ENCODE data around the gene SLC37A3. TPM values are rescaled to one million over a fixed set of nuclear protein-coding genes. Genes with fewer than 3 reads are reported as not detected.

Gene SLC37A3
- total and polyA plus RNA-seq, 11 donors = 6.5 to 16.1 (median 9.5) TPM

GRCh38 chr7:140292438-140292837 is 105.9 kb downstream of the SLC37A3 start:
- ATAC-seq (no peak), DNase-seq (no peak)
- TF ChIP-seq POLR2A (IDR thresholded peaks at IDR 0.05) = no peak
- no peak for TF ChIP-seq CTCF (IDR thresholded peaks at IDR 0.05)
- Histone ChIP-seq H3K27me3 (no peaks in the 10 kb centered on the region), H3K9me3 (no peaks in the 10 kb centered on the region), H3K36me3 (no peaks in the 10 kb centered on the region), H3K4me3 (no peak overlapping the region), H3K4me1 (no peaks in the 10 kb centered on the region), H3K27ac (no peak overlapping the region)
- intact Hi-C loops (cut with DNase I) = no loop called here
- WGBS, 4 donors = 93 to 97% (median 96%) methylated on average over 26 to 31 of the region's 31 CpGs

GRCh38 chr7:140289804-140290203 is 108.5 kb downstream of the SLC37A3 start:
- no peak for ATAC-seq
- no peak for TF ChIP-seq CTCF (IDR thresholded peaks at IDR 0.05)
- no peak for TF ChIP-seq POLR2A (IDR thresholded peaks at IDR 0.05)
- no peaks in the 10 kb centered on the region for H3K36me3 ChIP-seq
- WGBS, 4 donors = 94 to 95% (median 94%) methylated on average over 6 of the region's 6 CpGs
- DNase-seq = no peak
- no peak overlapping the region for H3K4me3 ChIP-seq
- no peak overlapping the region for H3K27ac ChIP-seq
- H3K4me1 ChIP-seq = peaks cover 0 to 11% (median 0%) of the 10 kb centered on the region in 12 donors
- intact Hi-C loops (cut with DNase I) = no loop called here
- no peaks in the 10 kb centered on the region for H3K27me3 ChIP-seq
- H3K9me3 ChIP-seq = no peaks in the 10 kb centered on the region

DNA sequence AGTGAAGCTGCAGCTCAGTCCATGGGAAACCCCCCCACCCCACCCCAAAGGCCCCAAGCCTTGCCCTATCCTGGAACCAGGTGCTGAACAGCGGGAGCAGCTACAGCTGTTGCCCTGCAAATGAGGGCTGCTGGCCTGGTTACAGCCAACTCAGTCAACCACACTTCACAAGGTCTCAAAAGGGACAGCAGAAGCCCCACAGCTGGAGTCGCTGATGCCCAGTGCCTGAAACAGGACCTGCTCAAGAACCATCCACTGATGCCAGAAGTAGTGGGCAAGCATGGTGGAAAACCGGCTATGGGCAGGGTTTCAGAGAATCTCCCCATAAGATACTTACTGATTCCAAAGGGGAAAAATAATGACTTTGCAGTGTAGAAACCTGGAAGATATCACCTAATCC is 110.3 kb downstream of the SLC37A3 start:
- Histone ChIP-seq H3K27ac (no peak overlapping the region), H3K4me1 (peaks cover 0 to 11% (median 0%) of the 10 kb centered on the region in 12 donors), H3K9me3 (peaks cover 0 to 5% (median 0%) of the 10 kb centered on the region in 12 donors), H3K36me3 (no peaks in the 10 kb centered on the region), H3K27me3 (no peaks in the 10 kb centered on the region), H3K4me3 (no peak overlapping the region)
- DNase-seq (no peak), ATAC-seq (no peak)
- 87 to 100% (median 95%) methylated on average over 3 of the region's 3 CpGs for WGBS, 4 donors
- intact Hi-C loops (cut with DNase I) = no loop called here
- TF ChIP-seq CTCF (IDR thresholded peaks at IDR 0.05) = no peak
- TF ChIP-seq POLR2A (IDR thresholded peaks at IDR 0.05) = no peak

DNA sequence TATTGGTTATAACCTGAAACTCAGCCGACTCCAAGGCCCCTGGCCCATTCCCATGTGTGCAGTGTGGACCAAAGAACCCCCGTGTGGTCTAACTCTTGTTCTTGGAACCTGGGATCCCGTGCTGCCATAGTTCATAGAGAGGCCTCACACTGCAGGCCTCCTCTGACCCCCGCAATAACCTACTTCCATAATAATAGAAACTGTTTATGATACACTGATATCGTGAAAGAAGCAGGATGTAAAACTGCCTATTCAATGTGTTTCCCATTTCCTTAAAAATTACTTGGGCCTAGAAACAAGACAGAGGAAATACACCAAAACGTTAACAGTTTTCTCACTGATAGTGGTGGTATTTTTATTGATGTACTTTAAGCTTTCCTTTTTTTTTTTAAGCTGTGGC is 112.4 kb downstream of the SLC37A3 start:
- H3K27me3 ChIP-seq = no peaks in the 10 kb centered on the region
- no peak for ATAC-seq
- H3K9me3 ChIP-seq = peaks cover 0 to 5% (median 0%) of the 10 kb centered on the region in 12 donors
- intact Hi-C loops (cut with DNase I) = no loop called here
- H3K36me3 ChIP-seq = no peaks in the 10 kb centered on the region
- WGBS, 4 donors = 74 to 81% (median 78%) methylated on average over 6 of the region's 6 CpGs
- no peak for TF ChIP-seq POLR2A (IDR thresholded peaks at IDR 0.05)
- no peak for TF ChIP-seq CTCF (IDR thresholded peaks at IDR 0.05)
- no peak for DNase-seq
- no peak overlapping the region for H3K27ac ChIP-seq
- no peak overlapping the region for H3K4me3 ChIP-seq
- H3K4me1 ChIP-seq = peaks cover 0 to 11% (median 0%) of the 10 kb centered on the region in 12 donors

Data from heart left ventricle (tissue), 16 donors.